ENCODE measurements around the gene CAPN5. TPM values are rescaled to one million over a fixed set of nuclear protein-coding genes. Genes with fewer than 3 reads are reported as not detected.

Gene CAPN5
- total and polyA plus RNA-seq, 2 of the 8 experiments (the other 6 are each of a cell fraction or from before 2014, with no cell fraction given), result 21.5 to 22.4 TPM

GRCh38 chr11:77090046-77090372 is 23.2 kb downstream of the CAPN5 start:
- Histone ChIP-seq H3K79me1 (ENCODE audit: low read depth, low read length) (no peaks in the 10 kb centered on the region), H3K27me3 (replicated peaks in 1 of 4; ENCODE audit: control insufficient read depth in 3 of 4, extremely low read depth in 1 of 4, insufficient read depth in 3 of 4, low read length in 3 of 4) (no peaks in the 10 kb centered on the region), H2BK15ac (ENCODE audit: low read length) (no peak overlapping the region), H3K4me1 (replicated peaks in 1 of 4; ENCODE audit: control insufficient read depth in 3 of 4, insufficient read depth in 4 of 4, low read length in 3 of 4) (peaks cover 0 to 8% (median 2%) of the 10 kb centered on the region in 4 experiments; a peak in 3 of 7 replicates), H3K23ac (ENCODE audit: insufficient read length) (no peak overlapping the region), H3K79me2 (ENCODE audit: control insufficient read depth in 1 of 2, insufficient read depth in 2 of 2, low read length in 2 of 2) (no peaks in the 10 kb centered on the region), H3K4me3 (ENCODE audit: extremely low read depth in 1 of 4, insufficient read depth in 2 of 4, low read depth in 3 of 4, low read length in 4 of 4) (no peak overlapping the region), H3K18ac (ENCODE audit: extremely low read depth, low read length) (no peak overlapping the region), H4K8ac (ENCODE audit: extremely low read depth, insufficient read depth, low read length) (no peak overlapping the region), H3K9ac (replicated peaks in 1 of 4; ENCODE audit: extremely low read depth in 1 of 4, low read depth in 3 of 4, low read length in 3 of 4) (no peak overlapping the region), H2BK12ac (ENCODE audit: low read depth, low read length) (no peak overlapping the region), H2BK20ac (ENCODE audit: low read length) (no peak overlapping the region), H4K5ac (ENCODE audit: insufficient read length, low read depth, low read length) (no peak overlapping the region), H3K56ac (replicated peaks; ENCODE audit: insufficient read length, low read depth, low read length) (no peak overlapping the region), H3K27ac (ENCODE audit: low read depth, low read length) (no peak overlapping the region), H3K9me3 (ENCODE audit: insufficient read depth in 2 of 2, low read depth in 1 of 2, low read length in 1 of 2) (no peaks in the 10 kb centered on the region), H2BK5ac (ENCODE audit: low read depth, low read length) (no peak overlapping the region), H3K14ac (ENCODE audit: insufficient read length) (no peak overlapping the region), H2BK120ac (replicated peaks; ENCODE audit: low read depth, low read length) (no peak overlapping the region), H2AFZ (ENCODE audit: low read length) (no peak overlapping the region), H3K36me3 (ENCODE audit: control insufficient read depth in 2 of 4, insufficient read depth in 4 of 4, low read length in 3 of 4) (no peaks in the 10 kb centered on the region), H4K20me1 (replicated peaks in 1 of 2; ENCODE audit: control insufficient read depth in 1 of 2, insufficient read depth in 2 of 2, low read length in 2 of 2) (peaks cover 0 to 4% of the 10 kb centered on the region in 2 experiments), H3K4me2 (ENCODE audit: insufficient read depth in 1 of 2, low read depth in 2 of 2, low read length in 2 of 2) (no peak overlapping the region), H3K23me2 (ENCODE audit: low read depth, low read length) (no peaks in the 10 kb centered on the region), H4K91ac (replicated peaks; ENCODE audit: insufficient read length, low read length) (no peak overlapping the region), H2AK5ac (ENCODE audit: low read depth, low read length) (no peak overlapping the region), H3K4ac (replicated peaks; ENCODE audit: insufficient read length, low read depth, low read length) (no peak overlapping the region)
- no peak for DNase-seq (ENCODE audit: low read depth in 1 of 2, low spot score in 2 of 2)
- no peak for FAIRE-seq
- 82% methylated on average over 4 of the region's 4 CpGs; no CpG with 5 or more reads in 1 of the 2 experiments for WGBS, 2 experiments (ENCODE audit: extremely low coverage in 1 of 2, insufficient coverage in 1 of 2, insufficient read length in 1 of 2, insufficient replicate concordance in 2 of 2, low coverage in 1 of 2, low lambda C conversion rate in 2 of 2, missing lambda C conversion rate in 1 of 2)
- TF ChIP-seq, protein P1, sequence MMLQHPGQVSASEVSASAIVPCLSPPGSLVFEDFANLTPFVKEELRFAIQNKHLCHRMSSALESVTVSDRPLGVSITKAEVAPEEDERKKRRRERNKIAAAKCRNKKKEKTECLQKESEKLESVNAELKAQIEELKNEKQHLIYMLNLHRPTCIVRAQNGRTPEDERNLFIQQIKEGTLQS (IDR thresholded peaks at IDR 0.05; ENCODE audit: insufficient read depth, low read depth, low read length), result no peak
- TF ChIP-seq BACH1 (IDR thresholded peaks at IDR 0.05; ENCODE audit: low read length), result no peak
- TF ChIP-seq HDAC6 (IDR thresholded peaks at IDR 0.05; ENCODE audit: low read depth, low read length), result no peak
- TF ChIP-seq, protein P2, sequence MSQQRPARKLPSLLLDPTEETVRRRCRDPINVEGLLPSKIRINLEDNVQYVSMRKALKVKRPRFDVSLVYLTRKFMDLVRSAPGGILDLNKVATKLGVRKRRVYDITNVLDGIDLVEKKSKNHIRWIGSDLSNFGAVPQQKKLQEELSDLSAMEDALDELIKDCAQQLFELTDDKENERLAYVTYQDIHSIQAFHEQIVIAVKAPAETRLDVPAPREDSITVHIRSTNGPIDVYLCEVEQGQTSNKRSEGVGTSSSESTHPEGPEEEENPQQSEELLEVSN (IDR thresholded peaks at IDR 0.05), result no peak
- no peak for TF ChIP-seq SAP30 (IDR thresholded peaks at IDR 0.05; ENCODE audit: insufficient read depth, insufficient replicate concordance, low read length)
- CTCF ChIA-PET (ENCODE audit: partially characterized antibody), result interaction anchor here (1.0 to 11.6 kb wide), 19 partner anchors 9 to 467 kb away, joined by 3 to 297 read pairs (median 10); partner anchors contain the start of genes CAPN5 and OMP
- POLR2A ChIA-PET (ENCODE audit: partially characterized antibody), result interaction anchor here (1.8 kb wide), 1 partner anchor 42 kb away, joined by 9 read pairs; no protein-coding TSS in a partner anchor
